Skeletal muscle satellite cell (primary cell): ENCODE results near the gene CNTN6.

ENCODE experiments used
- H3K27me3 ChIP-seq: 2 replicates; pipeline ENCODE4 v1.7.0; 2013; ENCODE audit warnings: low read length; ENCODE audit not compliant: control insufficient read depth, insufficient read depth
- H3K36me3 ChIP-seq: 2 replicates; pipeline ENCODE4 v1.7.0; 2013; ENCODE audit warnings: mild to moderate bottlenecking, control low read depth, low read length; ENCODE audit not compliant: insufficient read depth
- H3K4me1 ChIP-seq: 2 replicates; pipeline ENCODE4 v1.7.0; 2013; ENCODE audit warnings: low read length; ENCODE audit not compliant: control insufficient read depth, insufficient read depth
- H3K4me2 ChIP-seq: 2 replicates; pipeline ENCODE4 v1.7.0; 2013; ENCODE audit warnings: mild to moderate bottlenecking, low read length
- H3K4me3 ChIP-seq: 2 replicates; pipeline ENCODE4 v1.7.0; 2013; ENCODE audit warnings: low read length
- H3K9ac ChIP-seq: 2 replicates; pipeline ENCODE4 v1.7.0; 2013; ENCODE audit warnings: mild to moderate bottlenecking, low read depth, low read length, moderate library complexity
- H3K9me3 ChIP-seq: replicated peaks from 2 replicates; pipeline ENCODE4 v1.7.0; 2013; ENCODE audit warnings: mild to moderate bottlenecking, control low read depth, low read length

CNTN6 gene

GRCh38 chr3:1228289-1228688 is 135.5 kb downstream of the CNTN6 start:
- Histone ChIP-seq H3K9me3 (no peaks in the 10 kb centered on the region), H3K9ac (no peak overlapping the region), H3K27me3 (no peaks in the 10 kb centered on the region), H3K4me2 (no peak overlapping the region), H3K4me1 (no peaks in the 10 kb centered on the region), H3K4me3 (no peak overlapping the region), H3K36me3 (no peaks in the 10 kb centered on the region)

- H3K9me3 ChIP-seq, result no peaks in the 10 kb centered on the region
- H3K4me3 ChIP-seq, result no peak overlapping the region
- no peak overlapping the region for H3K4me2 ChIP-seq
- H3K36me3 ChIP-seq, result no peaks in the 10 kb centered on the region
- no peaks in the 10 kb centered on the region for H3K4me1 ChIP-seq
- no peak overlapping the region for H3K9ac ChIP-seq
- no peaks in the 10 kb centered on the region for H3K27me3 ChIP-seq
Measured at GRCh38 chr3:1230920-1231319, 138.1 kb downstream of the CNTN6 start.

DNA sequence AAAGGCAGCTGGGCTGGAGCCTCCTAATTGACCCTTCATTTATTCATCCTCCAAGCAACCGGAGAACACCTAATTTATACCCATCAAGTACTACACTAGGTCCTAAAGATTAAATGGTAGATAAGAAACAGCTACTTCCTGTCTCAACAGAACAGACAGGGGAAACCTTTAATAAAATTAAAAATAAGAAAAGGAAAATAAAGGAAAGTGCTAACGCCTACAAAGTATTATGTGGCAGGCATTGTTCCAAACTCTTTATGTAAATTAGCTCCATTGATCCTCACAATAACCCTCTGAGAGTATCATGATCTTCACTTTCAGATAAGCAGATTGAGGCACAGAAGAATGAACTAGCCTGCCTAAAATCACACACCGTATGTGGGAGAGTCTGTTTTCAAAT is 139.5 kb downstream of the CNTN6 start:
- Histone ChIP-seq H3K36me3 (no peaks in the 10 kb centered on the region), H3K4me3 (no peak overlapping the region), H3K9ac (no peak overlapping the region), H3K9me3 (no peaks in the 10 kb centered on the region), H3K4me1 (no peaks in the 10 kb centered on the region), H3K4me2 (no peak overlapping the region), H3K27me3 (no peaks in the 10 kb centered on the region)

DNA sequence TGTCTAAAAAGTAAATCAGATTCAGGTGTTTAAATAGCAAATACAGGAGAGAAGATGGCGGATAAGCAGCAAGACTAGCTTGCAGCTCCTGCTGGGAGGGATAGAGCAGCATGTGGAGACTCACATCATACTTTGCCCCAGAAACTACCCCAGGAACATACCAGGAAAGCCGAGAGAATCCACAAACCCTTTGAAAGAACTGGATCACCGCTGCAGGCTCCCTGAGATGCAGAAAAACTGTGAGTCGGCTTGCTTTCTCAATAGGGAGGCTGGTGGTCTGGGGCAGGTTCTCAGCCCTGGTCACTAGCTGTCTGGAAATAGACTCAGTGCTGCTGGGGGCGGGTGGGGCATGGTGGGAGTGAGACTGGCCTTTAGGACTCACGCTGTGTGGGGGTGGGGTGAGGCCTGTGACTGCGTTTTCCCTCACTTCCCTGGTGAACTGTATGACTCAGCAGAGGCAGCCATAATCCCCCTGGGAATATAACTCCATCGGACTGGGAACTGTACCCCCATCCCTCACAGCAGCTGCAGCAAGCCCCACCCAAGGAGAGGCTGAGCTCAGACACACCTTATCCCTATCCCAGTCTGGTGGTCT is 142.8 kb downstream of the CNTN6 start:
- H3K4me2 ChIP-seq, result no peak overlapping the region
- no peaks in the 10 kb centered on the region for H3K4me1 ChIP-seq
- H3K27me3 ChIP-seq, result no peaks in the 10 kb centered on the region
- no peak overlapping the region for H3K4me3 ChIP-seq
- peaks cover 4% of the 10 kb centered on the region for H3K9me3 ChIP-seq
- no peak overlapping the region for H3K9ac ChIP-seq
- no peaks in the 10 kb centered on the region for H3K36me3 ChIP-seq

- no peak overlapping the region for H3K9ac ChIP-seq
- H3K9me3 ChIP-seq, result no peaks in the 10 kb centered on the region
- H3K4me3 ChIP-seq, result no peak overlapping the region
- no peaks in the 10 kb centered on the region for H3K27me3 ChIP-seq
- no peaks in the 10 kb centered on the region for H3K36me3 ChIP-seq
- H3K4me1 ChIP-seq, result no peaks in the 10 kb centered on the region
- no peak overlapping the region for H3K4me2 ChIP-seq
Measured at GRCh38 chr3:1251282-1252060, 158.6 kb downstream of the CNTN6 start.

DNA sequence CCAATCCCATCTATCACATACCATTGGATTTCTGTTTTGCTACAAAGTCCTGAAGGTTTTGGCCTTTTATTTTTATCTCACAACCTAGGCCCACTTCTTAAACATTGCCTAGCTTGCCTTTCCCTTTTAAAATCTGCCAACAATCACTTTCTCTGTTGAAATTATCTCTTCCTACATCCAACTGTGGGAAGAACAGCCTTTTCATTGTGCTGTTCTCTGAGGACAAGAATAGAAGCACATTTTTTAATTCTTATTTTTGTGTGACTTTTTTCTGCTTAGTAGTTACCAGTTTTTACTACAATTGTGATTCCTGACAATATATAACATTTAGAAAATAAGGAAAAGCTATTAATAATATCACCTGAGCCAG is 159.2 kb downstream of the CNTN6 start:
- H3K4me2 ChIP-seq, result no peak overlapping the region

DNA sequence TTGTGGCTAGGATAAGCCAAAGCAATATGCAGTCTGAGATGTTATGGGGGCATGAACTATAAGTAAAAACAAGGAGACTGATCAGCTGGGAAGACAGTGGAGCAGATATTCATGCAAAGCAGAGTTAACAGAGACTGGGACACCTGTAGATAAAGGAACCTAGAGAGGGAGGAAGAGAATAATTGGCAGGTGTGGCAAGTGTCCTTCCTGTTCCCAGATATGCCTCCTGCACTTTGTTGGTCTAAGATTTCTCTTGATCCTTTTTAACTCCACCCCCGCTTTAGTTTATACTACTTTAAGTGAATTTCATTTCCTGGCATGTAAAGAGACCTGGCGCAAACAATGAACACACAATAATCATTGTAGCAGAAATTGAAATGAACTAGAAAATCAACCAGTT is 169.4 kb downstream of the CNTN6 start:
- Histone ChIP-seq H3K4me1 (no peaks in the 10 kb centered on the region), H3K27me3 (no peaks in the 10 kb centered on the region), H3K9ac (no peak overlapping the region), H3K9me3 (peaks cover 5% of the 10 kb centered on the region), H3K36me3 (no peaks in the 10 kb centered on the region), H3K4me2 (no peak overlapping the region), H3K4me3 (no peak overlapping the region)

More for the DNA sequence above, 159.2 kb downstream of the CNTN6 start:
- no peaks in the 10 kb centered on the region for H3K4me1 ChIP-seq
- H3K9me3 ChIP-seq, result no peaks in the 10 kb centered on the region
- H3K9ac ChIP-seq, result no peak overlapping the region
- no peaks in the 10 kb centered on the region for H3K36me3 ChIP-seq
- H3K27me3 ChIP-seq, result no peaks in the 10 kb centered on the region
- H3K4me3 ChIP-seq, result no peak overlapping the region

- Histone ChIP-seq H3K4me1 (no peaks in the 10 kb centered on the region), H3K4me2 (no peak overlapping the region), H3K9me3 (peaks cover 5% of the 10 kb centered on the region), H3K4me3 (no peak overlapping the region), H3K9ac (no peak overlapping the region), H3K27me3 (no peaks in the 10 kb centered on the region), H3K36me3 (no peaks in the 10 kb centered on the region)
Measured at GRCh38 chr3:1263121-1263520, 170.3 kb downstream of the CNTN6 start.

- Histone ChIP-seq H3K27me3 (no peaks in the 10 kb centered on the region), H3K4me3 (no peak overlapping the region), H3K36me3 (no peaks in the 10 kb centered on the region), H3K9me3 (peaks cover 6% of the 10 kb centered on the region), H3K4me2 (no peak overlapping the region), H3K9ac (no peak overlapping the region), H3K4me1 (no peaks in the 10 kb centered on the region)
Measured at GRCh38 chr3:1269808-1270207, 177.0 kb downstream of the CNTN6 start.

DNA sequence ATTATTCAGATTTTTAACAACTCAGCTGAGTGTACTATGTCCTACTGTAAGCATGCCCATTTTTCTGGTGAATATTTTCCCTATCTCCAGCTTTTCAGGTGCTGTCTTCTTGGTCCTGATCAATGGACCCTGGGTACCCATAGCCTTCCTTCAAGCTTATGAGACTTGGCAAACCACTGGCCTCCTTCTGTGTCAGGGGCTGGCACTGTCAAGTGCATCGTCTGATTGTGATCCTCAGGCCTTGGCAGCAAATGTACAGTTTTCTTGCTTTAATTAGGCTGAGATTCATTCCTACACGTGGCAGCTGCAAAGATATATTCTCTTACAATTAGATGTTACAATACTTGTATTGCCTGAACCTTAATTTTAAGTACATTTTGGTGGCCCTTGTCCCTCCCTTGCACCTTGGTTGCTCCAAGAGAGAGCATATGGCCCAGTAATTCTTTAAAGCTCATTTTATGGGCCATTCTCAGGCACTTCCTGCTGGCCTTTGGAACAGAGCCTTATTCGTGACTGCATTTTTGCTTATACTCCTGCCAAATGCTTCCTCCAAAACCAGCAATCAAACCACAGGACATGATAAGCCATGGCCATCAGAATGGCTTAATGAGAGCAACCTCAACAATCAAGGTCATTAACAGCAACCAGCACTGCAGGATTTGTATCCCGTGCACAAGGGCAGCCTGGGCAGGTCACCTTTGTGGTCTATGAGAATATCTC is 179.9 kb downstream of the CNTN6 start:
- H3K4me2 ChIP-seq, result no peak overlapping the region
- peaks cover 6% of the 10 kb centered on the region for H3K9me3 ChIP-seq
- no peak overlapping the region for H3K9ac ChIP-seq
- no peaks in the 10 kb centered on the region for H3K36me3 ChIP-seq
- no peak overlapping the region for H3K4me3 ChIP-seq
- H3K27me3 ChIP-seq, result no peaks in the 10 kb centered on the region
- no peaks in the 10 kb centered on the region for H3K4me1 ChIP-seq

DNA sequence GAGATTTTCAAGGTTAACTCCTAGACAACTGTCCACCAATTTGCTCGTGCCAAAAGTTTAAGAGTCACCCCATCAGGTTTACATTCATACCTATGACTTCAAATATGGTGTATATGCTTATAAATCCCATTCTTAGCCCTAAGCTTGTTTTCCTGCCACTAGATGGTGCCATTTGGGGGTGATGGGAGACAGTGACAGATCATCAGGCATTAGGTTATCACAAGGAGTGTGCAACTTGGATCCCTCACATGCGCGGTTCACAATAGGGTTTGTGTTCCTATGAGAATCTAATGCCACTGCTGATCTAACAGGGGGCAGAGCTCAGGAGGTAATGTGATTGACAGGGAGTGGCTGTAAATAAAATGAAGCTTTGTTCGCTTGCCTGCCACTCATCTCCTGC is 182.7 kb downstream of the CNTN6 start:
- H3K4me3 ChIP-seq, result no peak overlapping the region
- no peak overlapping the region for H3K4me2 ChIP-seq
- no peaks in the 10 kb centered on the region for H3K36me3 ChIP-seq
- H3K9me3 ChIP-seq, result peaks cover 8% of the 10 kb centered on the region
- H3K27me3 ChIP-seq, result no peaks in the 10 kb centered on the region
- H3K4me1 ChIP-seq, result no peaks in the 10 kb centered on the region
- no peak overlapping the region for H3K9ac ChIP-seq
